G401 (cell line): ENCODE data around the gene IL16. TPM values are rescaled to one million over a fixed set of nuclear protein-coding genes. Genes with fewer than 3 reads are reported as not detected.

Source experiments
- DNase-seq: peaks from one replicate; pipeline ENCODE4 v3.0.0-alpha.2; 2015; ENCODE audit warnings: low spot score
- in situ Hi-C: cut with HindIII; loops from 2 replicates; pipeline ENCODE4 v1.10.0; 2016; ENCODE audit warnings: low sequenced_read_pairs, mixed read lengths
- total RNA-seq: library from RNA; depleted of rRNA; stranded (reverse); fragments of >200 nt; shearing (Covaris generic); gene quantifications from 2 replicates; pipeline ENCODE4 v1.2.3, GENCODE V29; 2014

IL16 gene
- total RNA-seq, 1 experiment from 2014 or later, result not detected

- in situ Hi-C loops, result no loop called here
- DNase-seq, result no peak
Observed at GRCh38 chr15:81301385-81301784, 104.7 kb downstream of the IL16 start.

GRCh38 chr15:81301815-81302399 is 105.2 kb downstream of the IL16 start:
- no peak for DNase-seq
- in situ Hi-C loops, result no loop called here

GRCh38 chr15:81302701-81303109 is 106.0 kb downstream of the IL16 start:
- in situ Hi-C loops, result no loop called here
- DNase-seq, result no peak

DNA sequence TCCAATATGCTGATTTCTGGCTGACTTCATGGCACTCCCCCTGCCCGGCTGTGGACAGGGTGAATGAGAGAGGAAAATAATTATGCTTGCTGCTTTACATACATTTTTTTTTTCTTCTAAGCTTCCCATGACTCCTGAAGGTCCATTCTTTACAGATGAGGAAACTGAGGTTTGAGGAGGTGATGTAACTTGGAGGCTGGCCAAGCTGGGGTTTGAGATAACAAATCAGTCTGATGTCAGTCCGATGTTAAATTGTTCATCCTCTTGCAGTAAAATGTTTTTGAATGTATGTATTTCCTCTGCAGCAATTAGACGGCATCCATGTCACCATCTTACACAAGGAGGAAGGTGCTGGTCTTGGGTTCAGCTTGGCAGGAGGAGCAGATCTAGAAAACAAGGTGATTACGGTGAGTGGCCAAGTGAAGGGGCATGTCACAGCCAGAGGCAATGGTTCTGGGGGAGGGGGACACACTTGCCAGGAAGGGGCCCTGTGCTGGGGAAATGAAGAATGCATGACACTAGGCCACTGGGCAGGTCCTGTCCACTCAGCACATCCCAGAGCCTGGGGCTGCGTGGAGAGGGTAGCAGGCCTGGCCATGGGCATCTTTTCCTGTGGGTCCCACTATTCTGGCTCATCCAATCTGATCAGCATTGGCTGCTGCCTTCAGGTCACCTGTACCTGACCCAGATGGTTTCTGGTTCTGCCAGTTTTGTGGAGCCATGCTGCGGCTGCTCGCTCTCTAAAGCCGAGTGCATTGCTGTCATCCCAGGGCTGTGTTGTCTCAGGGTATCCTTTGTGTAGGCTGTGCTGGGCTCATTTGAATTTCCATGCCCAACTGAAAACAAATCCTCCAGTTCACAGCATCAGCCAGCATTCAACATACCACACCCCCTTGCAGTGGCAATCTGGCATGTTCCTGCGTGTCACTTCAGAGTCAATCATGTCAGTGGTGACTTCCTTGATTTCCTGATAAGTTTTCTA is 106.9 kb downstream of the IL16 start:
- in situ Hi-C loops, result no loop called here
- DNase-seq, result peak; percentile 68

DNA sequence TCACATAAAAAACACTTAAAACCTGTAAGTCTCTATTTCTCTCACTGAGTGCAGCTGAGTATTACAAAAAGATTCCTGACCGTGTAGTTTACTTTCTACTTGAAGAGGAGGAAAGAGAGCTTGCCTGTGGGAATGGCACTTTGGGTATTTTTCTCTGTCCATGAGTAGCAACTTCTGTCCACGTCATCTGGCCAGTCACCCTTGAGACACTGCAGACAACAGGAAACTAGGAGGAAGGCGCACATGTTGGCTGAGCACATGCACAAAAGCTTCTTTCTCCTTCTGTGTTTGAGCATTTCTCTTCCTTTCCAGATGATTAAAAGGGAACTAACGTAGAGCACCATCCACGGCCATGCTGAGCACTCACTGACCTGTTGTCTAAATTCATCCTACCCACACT is 107.5 kb downstream of the IL16 start:
- DNase-seq, result peak; percentile 27
- in situ Hi-C loops, result no loop called here

- no peak for DNase-seq
- in situ Hi-C loops, result no loop called here
Observed at GRCh38 chr15:81308260-81308659, 111.6 kb downstream of the IL16 start.

- in situ Hi-C loops, result no loop called here
- DNase-seq, result peak; percentile 67
Observed at GRCh38 chr15:81309647-81310450, 113.2 kb downstream of the IL16 start.

GRCh38 chr15:81310480-81310879 is 113.8 kb downstream of the IL16 start:
- no peak for DNase-seq
- in situ Hi-C loops, result no loop called here

DNA sequence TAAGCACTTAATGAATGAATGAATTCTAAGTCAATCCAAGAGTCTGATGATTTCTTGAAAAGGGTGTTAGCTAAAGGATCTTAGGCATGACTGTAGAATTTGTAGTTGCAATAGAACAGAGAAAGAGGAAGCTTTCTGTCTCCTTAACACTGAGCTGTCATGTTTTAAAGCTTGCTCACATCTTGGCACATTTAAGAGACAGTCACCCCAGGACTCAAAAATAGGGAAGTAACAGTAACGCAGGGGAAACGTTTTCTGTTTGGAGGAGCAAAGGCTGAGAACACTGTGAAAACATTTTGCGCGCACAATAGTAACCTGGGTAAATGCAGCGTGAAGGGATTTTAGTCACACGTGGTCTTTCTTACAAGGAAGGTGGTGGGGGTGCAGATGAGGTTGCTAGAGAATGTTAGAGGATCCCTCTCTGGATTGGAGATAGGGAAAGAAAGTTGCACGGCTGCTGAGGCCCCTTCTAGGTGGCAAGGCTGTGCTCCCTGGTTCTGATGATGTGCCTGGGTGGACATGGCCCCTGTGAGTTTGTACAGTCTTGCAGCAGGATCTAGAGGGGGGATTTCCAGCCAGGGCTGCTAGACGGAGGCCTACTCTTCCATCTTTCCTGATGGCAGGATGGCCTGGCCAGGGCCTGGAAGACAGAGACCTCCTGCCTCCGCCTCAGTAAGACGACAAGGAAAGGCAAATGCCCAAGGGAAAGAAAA is 115.2 kb downstream of the IL16 start:
- no peak for DNase-seq
- in situ Hi-C loops, result no loop called here

GRCh38 chr15:81312790-81313543 is 116.3 kb downstream of the IL16 start:
- in situ Hi-C loops, result no loop called here
- DNase-seq, result peak; percentile 43

- DNase-seq, result no peak
- in situ Hi-C loops, result no loop called here
Observed at GRCh38 chr15:81313686-81314085, 117.0 kb downstream of the IL16 start.

- in situ Hi-C loops, result no loop called here
- DNase-seq, result peak; percentile 34
Observed at GRCh38 chr15:81314378-81314777, 117.7 kb downstream of the IL16 start.

DNA sequence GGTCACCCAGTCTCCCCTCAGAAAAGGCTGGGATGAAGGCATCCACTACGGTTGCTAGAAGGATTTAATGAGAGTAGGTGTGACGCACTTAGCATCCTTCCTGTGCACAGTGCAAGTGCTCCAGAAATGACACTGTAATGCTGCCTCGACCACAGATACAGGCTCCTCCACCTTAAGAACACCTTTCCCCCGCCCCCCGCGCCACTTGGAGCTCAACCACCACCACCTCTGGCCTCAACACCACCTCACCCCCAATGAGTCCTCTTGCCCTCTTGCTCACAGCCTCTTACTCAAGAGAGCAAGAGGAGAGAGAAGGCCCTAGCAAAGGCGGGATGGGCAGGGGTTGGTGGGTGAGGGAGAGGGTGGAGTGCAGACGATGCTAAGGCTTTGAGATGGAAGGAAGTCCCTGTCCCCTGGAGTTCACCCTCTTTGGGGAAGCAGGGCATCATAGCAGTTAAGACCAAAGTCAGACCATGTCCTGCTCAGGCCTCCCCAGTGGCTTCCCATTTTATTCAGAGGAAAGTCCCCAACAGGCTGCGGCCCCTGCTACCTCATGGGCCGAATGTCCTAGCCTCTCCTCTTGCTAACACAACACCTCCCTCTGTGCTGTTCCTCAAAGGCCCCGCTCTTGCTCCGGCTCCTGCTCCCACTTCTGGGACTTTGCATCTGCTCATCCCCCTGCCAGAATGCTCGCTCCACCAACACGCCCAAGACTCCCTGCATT is 118.9 kb downstream of the IL16 start:
- peak; percentile 23 for DNase-seq
- in situ Hi-C loops, result no loop called here

GRCh38 chr15:81316267-81316666 is 119.6 kb downstream of the IL16 start:
- DNase-seq, result no peak
- in situ Hi-C loops, result no loop called here

DNA sequence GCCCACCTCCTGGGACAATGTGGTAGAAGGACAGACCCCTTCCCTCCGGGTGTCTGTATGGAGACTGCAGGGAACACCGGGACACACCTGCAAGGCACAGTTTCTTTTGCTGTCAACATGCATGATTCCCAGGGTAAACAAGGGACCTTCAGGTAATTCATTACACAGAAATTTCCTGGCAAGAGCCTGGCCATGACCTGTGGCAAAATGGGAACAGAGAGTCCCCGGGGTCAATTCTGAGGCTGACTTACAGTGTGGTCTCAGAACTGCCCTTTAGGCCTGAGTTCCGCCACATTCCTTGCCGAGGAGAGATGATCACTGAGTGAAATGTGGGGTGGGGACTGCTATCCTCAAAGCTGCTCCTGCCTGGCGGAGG is 121.0 kb downstream of the IL16 start:
- in situ Hi-C loops, result no loop called here
- no peak for DNase-seq

- DNase-seq, result no peak
- in situ Hi-C loops, result no loop called here
Observed at GRCh38 chr15:81321667-81322066, 125.0 kb downstream of the IL16 start.

- in situ Hi-C loops, result no loop called here
- no peak for DNase-seq
Observed at GRCh38 chr15:81322676-81323253, 126.1 kb downstream of the IL16 start.

GRCh38 chr15:81323559-81323943 is 126.9 kb downstream of the IL16 start:
- in situ Hi-C loops, result no loop called here
- DNase-seq, result no peak
